HG03460 (cell line): Measurements from ENCODE around the gene GLIS1.

Experiments used
- ATAC-seq: cut with Tn5 transposase; IDR thresholded peaks from one replicate; pipeline ENCODE4 v1.9.1; 2021; ENCODE audit not compliant: unreplicated experiment

GLIS1 gene

GRCh38 chr1:53517109-53517508 is 221.9 kb downstream of the GLIS1 start:
- ATAC-seq: no peak

- ATAC-seq: no peak
Observed at GRCh38 chr1:53516181-53516580, 222.8 kb downstream of the GLIS1 start.

GRCh38 chr1:53514436-53514835 is 224.5 kb downstream of the GLIS1 start:
- ATAC-seq: no peak

GRCh38 chr1:53513846-53514245 is 225.1 kb downstream of the GLIS1 start:
- no peak for ATAC-seq

- ATAC-seq: no peak
Observed at GRCh38 chr1:53512807-53513755, 225.9 kb downstream of the GLIS1 start.

GRCh38 chr1:53511933-53512806 is 226.8 kb downstream of the GLIS1 start:
- no peak for ATAC-seq

GRCh38 chr1:53511323-53511932 is 227.5 kb downstream of the GLIS1 start:
- no peak for ATAC-seq

- no peak for ATAC-seq
Observed at GRCh38 chr1:53510215-53510614, 228.7 kb downstream of the GLIS1 start.

GRCh38 chr1:53509775-53510174 is 229.2 kb downstream of the GLIS1 start:
- no peak for ATAC-seq

GRCh38 chr1:53508991-53509666 is 229.8 kb downstream of the GLIS1 start:
- ATAC-seq: no peak

- ATAC-seq: no peak
Observed at GRCh38 chr1:53508056-53508990, 230.6 kb downstream of the GLIS1 start.

- no peak for ATAC-seq
Observed at GRCh38 chr1:53507116-53507820, 231.7 kb downstream of the GLIS1 start.

- no peak for ATAC-seq
Observed at GRCh38 chr1:53506355-53507050, 232.5 kb downstream of the GLIS1 start.

- ATAC-seq: no peak
Observed at GRCh38 chr1:53505891-53506290, 233.1 kb downstream of the GLIS1 start.

- no peak for ATAC-seq
Observed at GRCh38 chr1:53505401-53505800, 233.6 kb downstream of the GLIS1 start.

GRCh38 chr1:53504901-53505300 is 234.1 kb downstream of the GLIS1 start:
- no peak for ATAC-seq

GRCh38 chr1:53503433-53504217 is 235.3 kb downstream of the GLIS1 start:
- ATAC-seq: no peak
